Measurements from ENCODE around the gene MPPED2. TPM values are rescaled to one million over a fixed set of nuclear protein-coding genes. Genes with fewer than 3 reads are reported as not detected.

The MPPED2 gene
- total RNA-seq, 4 donors from 2014 or later: 0.37 to 1.8 (median 1.3) TPM

DNA sequence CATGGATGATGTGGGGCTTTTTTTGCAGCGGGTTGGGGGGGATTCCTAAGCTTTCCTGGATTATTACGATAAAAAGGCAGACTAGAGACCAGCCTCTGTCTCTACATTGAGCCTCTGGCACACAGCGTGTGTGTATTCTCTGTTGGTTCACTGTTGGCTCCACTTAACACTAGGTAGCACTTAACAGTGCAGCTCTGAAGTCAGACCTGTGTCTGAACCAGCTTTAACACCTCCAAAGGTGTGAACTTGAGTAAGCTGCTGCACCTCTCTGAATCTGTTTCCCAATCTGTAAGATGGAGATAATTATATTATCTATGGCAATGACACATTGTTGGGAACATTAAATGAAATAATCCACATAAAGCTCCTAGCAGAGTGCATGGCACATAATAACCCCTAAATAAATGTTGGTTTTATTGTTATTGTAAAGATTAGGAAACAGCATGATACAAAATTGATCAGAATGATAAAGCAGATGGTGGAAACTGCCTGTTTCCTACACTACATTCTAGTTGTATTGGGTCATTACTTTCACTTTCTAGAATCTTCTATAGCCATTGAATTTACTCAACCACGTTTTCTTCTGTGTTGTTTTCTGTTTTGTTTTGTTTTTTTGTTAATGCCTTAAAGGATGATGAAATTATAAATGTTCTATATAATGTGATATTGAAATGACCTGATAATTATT lies 154.9 kb downstream of the MPPED2 start:
- 73 to 75% methylated on average over 4 of the region's 4 CpGs for WGBS, 2 donors
- H3K4me3 ChIP-seq (ENCODE audit: low read depth, poor library complexity, severe bottlenecking): no peak overlapping the region
- no peak for DNase-seq (ENCODE audit: low spot score in 2 of 2)
- TF ChIP-seq, protein P1, sequence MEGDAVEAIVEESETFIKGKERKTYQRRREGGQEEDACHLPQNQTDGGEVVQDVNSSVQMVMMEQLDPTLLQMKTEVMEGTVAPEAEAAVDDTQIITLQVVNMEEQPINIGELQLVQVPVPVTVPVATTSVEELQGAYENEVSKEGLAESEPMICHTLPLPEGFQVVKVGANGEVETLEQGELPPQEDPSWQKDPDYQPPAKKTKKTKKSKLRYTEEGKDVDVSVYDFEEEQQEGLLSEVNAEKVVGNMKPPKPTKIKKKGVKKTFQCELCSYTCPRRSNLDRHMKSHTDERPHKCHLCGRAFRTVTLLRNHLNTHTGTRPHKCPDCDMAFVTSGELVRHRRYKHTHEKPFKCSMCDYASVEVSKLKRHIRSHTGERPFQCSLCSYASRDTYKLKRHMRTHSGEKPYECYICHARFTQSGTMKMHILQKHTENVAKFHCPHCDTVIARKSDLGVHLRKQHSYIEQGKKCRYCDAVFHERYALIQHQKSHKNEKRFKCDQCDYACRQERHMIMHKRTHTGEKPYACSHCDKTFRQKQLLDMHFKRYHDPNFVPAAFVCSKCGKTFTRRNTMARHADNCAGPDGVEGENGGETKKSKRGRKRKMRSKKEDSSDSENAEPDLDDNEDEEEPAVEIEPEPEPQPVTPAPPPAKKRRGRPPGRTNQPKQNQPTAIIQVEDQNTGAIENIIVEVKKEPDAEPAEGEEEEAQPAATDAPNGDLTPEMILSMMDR (IDR thresholded peaks at IDR 0.05): no peak
- no peak for TF ChIP-seq POLR2A (IDR thresholded peaks at IDR 0.05)
- intact Hi-C loops (cut with DNase I; ENCODE audit: low total_unique reads): no loop called here

DNA sequence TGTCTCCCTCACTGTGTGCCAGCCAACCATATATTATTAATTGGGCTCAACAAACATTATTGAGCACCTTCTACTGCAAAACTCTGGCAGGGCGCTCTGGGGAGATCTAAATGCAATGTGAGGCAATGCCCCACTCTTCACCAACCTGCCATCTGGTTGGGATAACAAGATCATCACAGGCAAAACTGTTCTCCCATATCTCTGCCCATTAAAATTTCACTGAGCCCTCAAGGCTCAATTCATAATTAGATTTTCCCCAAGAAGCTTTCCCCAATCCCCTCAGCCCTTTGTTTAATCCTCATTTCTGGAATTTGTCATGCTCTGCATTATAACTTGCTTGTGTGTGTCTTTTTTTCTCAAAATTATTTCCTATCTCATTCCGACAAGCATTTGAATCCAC lies 156.6 kb downstream of the MPPED2 start:
- 96 to 97% methylated on average over 2 of the region's 2 CpGs for WGBS, 2 donors
- TF ChIP-seq, protein P1 (IDR thresholded peaks at IDR 0.05): no peak
- no peak for TF ChIP-seq POLR2A (IDR thresholded peaks at IDR 0.05)
- intact Hi-C loops (cut with DNase I; ENCODE audit: low total_unique reads): no loop called here
- no peak overlapping the region for H3K4me3 ChIP-seq (ENCODE audit: low read depth, poor library complexity, severe bottlenecking)
- DNase-seq (ENCODE audit: low spot score in 2 of 2): no peak

DNA sequence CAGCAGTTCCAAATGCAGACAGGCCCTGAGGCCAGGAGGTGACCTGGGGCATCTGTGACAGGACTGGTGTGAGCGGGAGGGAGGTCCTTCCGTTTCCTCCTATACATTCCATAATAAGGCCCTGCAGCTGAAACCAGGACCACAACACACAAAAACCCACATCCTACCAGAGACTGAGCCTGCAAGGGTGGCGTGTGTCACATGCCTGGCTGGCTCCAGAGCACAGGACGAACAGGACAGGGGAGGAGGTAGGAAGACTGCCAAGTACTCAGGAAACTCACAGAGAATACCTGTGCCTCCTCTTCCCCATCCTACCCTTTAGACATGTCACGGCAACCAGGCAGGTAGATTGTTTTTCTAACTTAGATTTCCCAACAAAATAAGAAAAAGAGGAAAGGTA lies 159.4 kb downstream of the MPPED2 start:
- H3K4me3 ChIP-seq (ENCODE audit: low read depth, poor library complexity, severe bottlenecking): no peak overlapping the region
- no peak for DNase-seq (ENCODE audit: low spot score in 2 of 2)
- intact Hi-C loops (cut with DNase I; ENCODE audit: low total_unique reads): no loop called here
- 71 to 82% methylated on average over 5 of the region's 5 CpGs for WGBS, 2 donors
- TF ChIP-seq POLR2A (IDR thresholded peaks at IDR 0.05): no peak
- TF ChIP-seq, protein P1 (IDR thresholded peaks at IDR 0.05): no peak

DNA sequence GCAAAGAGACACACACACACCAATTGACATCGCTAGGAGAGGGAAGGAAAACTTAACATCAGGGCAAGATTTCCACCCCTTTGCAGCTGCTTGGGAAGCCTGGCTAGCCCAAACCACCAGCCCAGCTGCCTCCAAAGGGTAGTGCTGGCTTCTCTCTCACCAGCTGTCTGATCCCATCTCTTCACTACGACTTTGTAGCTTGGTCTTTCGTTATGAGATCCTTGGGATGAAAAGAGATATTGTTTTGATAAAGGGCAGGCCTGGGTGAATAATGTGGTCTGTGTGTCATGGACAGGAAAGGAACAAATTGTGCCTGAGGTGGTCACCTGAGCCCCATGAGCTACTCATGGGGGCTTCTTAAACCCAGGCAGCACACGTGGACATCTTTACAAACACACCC lies 161.3 kb downstream of the MPPED2 start:
- WGBS, 2 donors: 68 to 70% methylated on average over 4 of the region's 4 CpGs
- no peak for DNase-seq (ENCODE audit: low spot score in 2 of 2)
- no peak for TF ChIP-seq POLR2A (IDR thresholded peaks at IDR 0.05)
- TF ChIP-seq, protein P1 (IDR thresholded peaks at IDR 0.05): no peak
- no peak overlapping the region for H3K4me3 ChIP-seq (ENCODE audit: low read depth, poor library complexity, severe bottlenecking)
- intact Hi-C loops (cut with DNase I; ENCODE audit: low total_unique reads): no loop called here

DNA sequence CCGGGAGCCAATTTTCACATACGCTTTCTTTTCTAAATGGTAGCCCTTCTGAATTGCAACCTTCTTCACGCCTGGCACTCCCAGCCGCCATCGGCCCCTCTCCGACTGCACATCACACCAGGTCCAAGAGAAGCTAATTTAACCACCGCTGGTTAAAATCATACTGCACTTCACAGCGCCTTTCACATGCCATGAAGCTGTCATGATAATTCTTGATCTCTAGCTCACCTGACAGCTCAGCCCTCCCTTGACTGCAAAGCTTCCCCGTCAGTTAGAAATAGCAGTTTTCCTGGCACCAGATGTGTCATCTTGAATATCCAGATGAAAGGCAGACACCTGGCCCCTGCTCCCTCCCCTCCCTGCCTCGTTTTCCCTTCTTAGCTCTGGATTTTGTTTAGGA lies 161.8 kb downstream of the MPPED2 start:
- TF ChIP-seq, protein P1 (IDR thresholded peaks at IDR 0.05): no peak
- no peak for TF ChIP-seq POLR2A (IDR thresholded peaks at IDR 0.05)
- DNase-seq (ENCODE audit: low spot score in 2 of 2): no peak
- H3K4me3 ChIP-seq (ENCODE audit: low read depth, poor library complexity, severe bottlenecking): no peak overlapping the region
- intact Hi-C loops (cut with DNase I; ENCODE audit: low total_unique reads): no loop called here
- WGBS, 2 donors: 57 to 64% methylated on average over 10 of the region's 10 CpGs

DNA sequence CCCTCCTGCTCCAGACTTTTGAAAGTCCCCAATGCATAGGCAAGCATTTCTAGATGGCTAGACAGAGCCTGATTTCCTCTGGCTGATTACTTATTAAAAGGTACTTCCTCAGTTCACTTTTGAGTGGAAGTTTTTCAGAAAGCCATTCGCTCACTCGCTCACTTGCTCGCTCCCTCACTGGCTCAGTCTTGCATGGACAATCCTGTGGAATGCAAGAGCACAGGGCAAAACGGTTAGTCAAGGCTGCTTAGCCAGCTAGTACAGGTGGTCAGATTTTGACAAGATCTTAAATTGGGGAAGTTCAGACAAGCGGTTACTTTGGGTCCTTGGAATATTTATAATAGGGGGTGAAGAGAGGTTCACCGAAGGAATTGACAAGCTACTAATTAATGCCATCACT lies 162.3 kb downstream of the MPPED2 start:
- TF ChIP-seq POLR2A (IDR thresholded peaks at IDR 0.05): no peak
- TF ChIP-seq, protein P1 (IDR thresholded peaks at IDR 0.05): no peak
- no peak overlapping the region for H3K4me3 ChIP-seq (ENCODE audit: low read depth, poor library complexity, severe bottlenecking)
- intact Hi-C loops (cut with DNase I; ENCODE audit: low total_unique reads): no loop called here
- no peak for DNase-seq (ENCODE audit: low spot score in 2 of 2)
- 70 to 78% methylated on average over 6 of the region's 6 CpGs for WGBS, 2 donors

All from lower leg skin (tissue), 4 donors.